SK-N-SH (cell line): ENCODE results near the gene TFF3.

ENCODE experiments used
- CHD2 ChIP-seq: fragments of 150-350 bp; IDR thresholded peaks from 2 replicates; pipeline ENCODE4 v1.6.1; 2018; ENCODE audit warnings: low read length; ENCODE audit not compliant: partially characterized antibody
- FOXJ3 ChIP-seq: sonication (generic); formaldehyde crosslinking; IDR thresholded peaks from 2 replicates; pipeline ENCODE4 v1.5.1; 2020; ENCODE audit warnings: mild to moderate bottlenecking, missing genetic modification reagents
- FOXM1 ChIP-seq: IDR thresholded peaks from 2 replicates; pipeline ENCODE4 v1.4.0; 2012; ENCODE audit warnings: low read depth, mild to moderate bottlenecking
- MXI1 ChIP-seq: IDR thresholded peaks from 2 replicates; pipeline ENCODE4 v1.6.1; 2012; ENCODE audit warnings: mild to moderate bottlenecking, low read depth, low read length, improper control_type of control experiment
- POLR2AphosphoS5 ChIP-seq: IDR thresholded peaks from 2 replicates; pipeline ENCODE4 v1.6.1; 2012; ENCODE audit warnings: low read depth, low read length
- RFX5 ChIP-seq: IDR thresholded peaks from 2 replicates; pipeline ENCODE4 v1.6.1; 2012; ENCODE audit warnings: mild to moderate bottlenecking, improper control_type of control experiment, low read length
- TAF1 ChIP-seq: IDR thresholded peaks from 2 replicates; pipeline ENCODE4 v1.6.1; 2012; ENCODE audit warnings: low read depth, mild to moderate bottlenecking, low read length, moderate library complexity, borderline replicate concordance
- TF ChIP-seq, protein P1 (sequence below): fragments of 200-600 bp; sonication (generic); IDR thresholded peaks from 2 replicates; pipeline ENCODE4 v1.6.1; 2017; ENCODE audit warnings: antibody characterized with exemption, mild to moderate bottlenecking, moderate library complexity
- TF ChIP-seq, protein P2 (sequence below): fragments of 150-350 bp; IDR thresholded peaks from 2 replicates; pipeline ENCODE4 v1.6.1; 2017; ENCODE audit warnings: antibody characterized with exemption, low read length, low read depth, borderline replicate concordance

GRCh38 chr21:42362700-42363099, 47.5 kb upstream of the TFF3 start:
- TF ChIP-seq RFX5 (no peak), TAF1 (no peak), CHD2 (no peak), FOXJ3 (no peak), FOXM1 (no peak), POLR2AphosphoS5 (no peak), MXI1 (no peak)
- TF ChIP-seq, protein P1, sequence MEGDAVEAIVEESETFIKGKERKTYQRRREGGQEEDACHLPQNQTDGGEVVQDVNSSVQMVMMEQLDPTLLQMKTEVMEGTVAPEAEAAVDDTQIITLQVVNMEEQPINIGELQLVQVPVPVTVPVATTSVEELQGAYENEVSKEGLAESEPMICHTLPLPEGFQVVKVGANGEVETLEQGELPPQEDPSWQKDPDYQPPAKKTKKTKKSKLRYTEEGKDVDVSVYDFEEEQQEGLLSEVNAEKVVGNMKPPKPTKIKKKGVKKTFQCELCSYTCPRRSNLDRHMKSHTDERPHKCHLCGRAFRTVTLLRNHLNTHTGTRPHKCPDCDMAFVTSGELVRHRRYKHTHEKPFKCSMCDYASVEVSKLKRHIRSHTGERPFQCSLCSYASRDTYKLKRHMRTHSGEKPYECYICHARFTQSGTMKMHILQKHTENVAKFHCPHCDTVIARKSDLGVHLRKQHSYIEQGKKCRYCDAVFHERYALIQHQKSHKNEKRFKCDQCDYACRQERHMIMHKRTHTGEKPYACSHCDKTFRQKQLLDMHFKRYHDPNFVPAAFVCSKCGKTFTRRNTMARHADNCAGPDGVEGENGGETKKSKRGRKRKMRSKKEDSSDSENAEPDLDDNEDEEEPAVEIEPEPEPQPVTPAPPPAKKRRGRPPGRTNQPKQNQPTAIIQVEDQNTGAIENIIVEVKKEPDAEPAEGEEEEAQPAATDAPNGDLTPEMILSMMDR = no peak
- TF ChIP-seq, protein P2, sequence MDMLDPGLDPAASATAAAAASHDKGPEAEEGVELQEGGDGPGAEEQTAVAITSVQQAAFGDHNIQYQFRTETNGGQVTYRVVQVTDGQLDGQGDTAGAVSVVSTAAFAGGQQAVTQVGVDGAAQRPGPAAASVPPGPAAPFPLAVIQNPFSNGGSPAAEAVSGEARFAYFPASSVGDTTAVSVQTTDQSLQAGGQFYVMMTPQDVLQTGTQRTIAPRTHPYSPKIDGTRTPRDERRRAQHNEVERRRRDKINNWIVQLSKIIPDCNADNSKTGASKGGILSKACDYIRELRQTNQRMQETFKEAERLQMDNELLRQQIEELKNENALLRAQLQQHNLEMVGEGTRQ = no peak
